ENCODE measurements around the gene RELCH.
A peak's percentile ranks its signal among the peaks of the same experiment; 100 is the strongest.
"Not testable (repeated sequence)": the region's sequence is repeated elsewhere in the genome, so short reads cannot be mapped to it uniquely, and the experiment has no call there.

Gene RELCH, protein sequence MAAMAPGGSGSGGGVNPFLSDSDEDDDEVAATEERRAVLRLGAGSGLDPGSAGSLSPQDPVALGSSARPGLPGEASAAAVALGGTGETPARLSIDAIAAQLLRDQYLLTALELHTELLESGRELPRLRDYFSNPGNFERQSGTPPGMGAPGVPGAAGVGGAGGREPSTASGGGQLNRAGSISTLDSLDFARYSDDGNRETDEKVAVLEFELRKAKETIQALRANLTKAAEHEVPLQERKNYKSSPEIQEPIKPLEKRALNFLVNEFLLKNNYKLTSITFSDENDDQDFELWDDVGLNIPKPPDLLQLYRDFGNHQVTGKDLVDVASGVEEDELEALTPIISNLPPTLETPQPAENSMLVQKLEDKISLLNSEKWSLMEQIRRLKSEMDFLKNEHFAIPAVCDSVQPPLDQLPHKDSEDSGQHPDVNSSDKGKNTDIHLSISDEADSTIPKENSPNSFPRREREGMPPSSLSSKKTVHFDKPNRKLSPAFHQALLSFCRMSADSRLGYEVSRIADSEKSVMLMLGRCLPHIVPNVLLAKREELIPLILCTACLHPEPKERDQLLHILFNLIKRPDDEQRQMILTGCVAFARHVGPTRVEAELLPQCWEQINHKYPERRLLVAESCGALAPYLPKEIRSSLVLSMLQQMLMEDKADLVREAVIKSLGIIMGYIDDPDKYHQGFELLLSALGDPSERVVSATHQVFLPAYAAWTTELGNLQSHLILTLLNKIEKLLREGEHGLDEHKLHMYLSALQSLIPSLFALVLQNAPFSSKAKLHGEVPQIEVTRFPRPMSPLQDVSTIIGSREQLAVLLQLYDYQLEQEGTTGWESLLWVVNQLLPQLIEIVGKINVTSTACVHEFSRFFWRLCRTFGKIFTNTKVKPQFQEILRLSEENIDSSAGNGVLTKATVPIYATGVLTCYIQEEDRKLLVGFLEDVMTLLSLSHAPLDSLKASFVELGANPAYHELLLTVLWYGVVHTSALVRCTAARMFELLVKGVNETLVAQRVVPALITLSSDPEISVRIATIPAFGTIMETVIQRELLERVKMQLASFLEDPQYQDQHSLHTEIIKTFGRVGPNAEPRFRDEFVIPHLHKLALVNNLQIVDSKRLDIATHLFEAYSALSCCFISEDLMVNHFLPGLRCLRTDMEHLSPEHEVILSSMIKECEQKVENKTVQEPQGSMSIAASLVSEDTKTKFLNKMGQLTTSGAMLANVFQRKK

GRCh38 chr18:62186774-62187542 is at the start of gene RELCH, which contains the start of gene PIGN:
Gene RELCH, plus strand, starts transcription at chr18:62187255. Its CDS starts 251 bp downstream, at chr18:62187506.
Gene PIGN, minus strand, starts transcription at chr18:62187056. Its CDS starts 25,703 bp downstream, at chr18:62161353.
- peak; percentile 98 for DNase-seq (ENCODE audit: low spot score)

GRCh38 chr18:62138461-62139235 is 48.4 kb upstream of the RELCH start:
- no peak for DNase-seq (ENCODE audit: low spot score)

DNA sequence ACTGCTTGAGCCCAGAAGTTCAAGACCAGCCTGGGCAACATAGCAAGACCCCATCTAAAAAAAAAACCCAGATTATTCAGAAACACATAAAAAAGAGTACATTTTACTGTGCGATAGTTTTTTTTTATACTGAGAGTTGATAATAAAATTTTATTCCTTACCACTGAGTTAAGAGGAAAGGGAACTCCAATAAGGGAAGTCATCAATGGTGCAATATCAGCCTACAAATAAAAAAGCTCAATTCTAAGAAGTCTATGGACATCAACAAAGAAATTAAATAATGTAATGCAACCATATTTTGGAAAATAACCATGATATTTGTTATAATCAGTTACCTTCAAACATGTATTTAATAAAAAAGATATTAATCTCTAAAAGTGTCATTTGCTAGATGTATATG is 46.8 kb upstream of the RELCH start:
- DNase-seq (ENCODE audit: low spot score), result no peak

DNA sequence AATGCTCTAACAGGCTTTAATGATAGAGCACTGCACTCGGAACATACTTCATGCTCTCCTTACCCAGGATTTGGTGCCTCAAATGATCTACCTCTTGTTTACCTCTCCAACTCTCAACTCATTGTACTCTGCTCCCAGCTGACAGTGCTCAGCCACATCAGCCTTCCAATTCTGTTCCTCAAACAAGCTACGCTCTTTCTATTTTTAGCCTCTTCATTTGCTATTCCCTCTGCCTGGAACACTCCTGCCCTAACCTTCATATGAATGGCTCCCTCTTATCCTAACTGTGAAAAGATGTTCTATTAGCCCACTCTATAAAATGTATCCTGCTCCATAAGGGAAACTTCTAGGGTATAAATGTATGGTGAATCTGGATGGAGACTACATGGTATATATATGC is 42.7 kb upstream of the RELCH start:
- DNase-seq (ENCODE audit: low spot score), result no peak

- no peak for DNase-seq (ENCODE audit: low spot score)
Measured at GRCh38 chr18:62151068-62151771, 35.8 kb upstream of the RELCH start.

GRCh38 chr18:62152844-62153243 is 34.2 kb upstream of the RELCH start:
- DNase-seq (ENCODE audit: low spot score), result no peak

- DNase-seq (ENCODE audit: low spot score), result no peak
Measured at GRCh38 chr18:62157843-62158242, 29.2 kb upstream of the RELCH start.

- DNase-seq (ENCODE audit: low spot score), result no peak
Measured at GRCh38 chr18:62164310-62164709, 22.7 kb upstream of the RELCH start.

DNA sequence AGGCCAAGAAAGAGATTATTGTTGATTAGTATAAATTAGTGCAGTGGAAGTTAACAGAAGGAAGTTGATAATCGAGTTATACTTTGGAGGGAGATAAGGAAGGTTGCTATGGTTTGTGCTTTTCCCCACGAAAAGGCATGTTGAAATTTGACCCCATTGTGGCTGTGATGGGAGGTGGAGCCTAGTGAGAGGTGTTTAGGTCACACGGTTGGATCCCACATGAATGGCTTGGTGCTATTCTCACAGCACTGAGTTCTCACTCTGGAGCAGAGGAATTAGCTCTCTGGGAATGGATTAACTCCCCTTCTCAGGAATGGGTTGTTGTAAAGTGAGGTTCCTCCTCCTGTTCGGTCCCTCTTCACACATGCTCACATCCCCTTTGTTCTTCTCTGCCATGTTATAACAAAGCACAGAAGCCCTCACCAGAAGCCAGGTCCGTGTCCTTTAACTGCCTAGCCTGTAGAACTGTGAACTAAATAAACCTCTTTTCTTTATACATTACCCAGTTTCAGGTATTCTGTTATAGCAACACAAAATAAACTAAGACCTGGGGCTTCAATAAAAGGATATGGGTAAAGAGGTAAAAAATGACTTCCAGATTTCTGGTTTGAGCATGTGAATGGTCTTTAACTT is 22.1 kb upstream of the RELCH start:
- no peak for DNase-seq (ENCODE audit: low spot score)

DNA sequence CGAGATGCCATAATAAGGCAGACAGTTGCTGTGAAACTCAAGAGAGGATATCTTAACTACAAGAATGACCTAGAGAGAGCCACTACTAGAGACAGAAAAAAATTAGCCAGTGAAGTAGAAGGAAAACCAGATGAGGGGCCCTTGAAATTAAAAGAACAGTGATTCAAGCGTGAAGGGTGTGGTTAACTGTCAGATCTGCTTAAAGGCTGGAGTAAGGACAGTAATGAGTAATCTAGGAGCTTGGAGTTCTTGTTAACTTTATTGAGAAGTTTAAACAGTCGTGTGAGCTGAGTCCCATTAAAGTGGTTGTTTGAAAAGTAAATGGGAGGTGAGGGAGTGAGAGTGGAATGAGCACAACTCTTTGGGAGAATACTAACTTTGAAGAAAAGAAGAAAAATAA is 21.5 kb upstream of the RELCH start:
- no peak for DNase-seq (ENCODE audit: low spot score)

GRCh38 chr18:62166524-62166923 is 20.5 kb upstream of the RELCH start:
- not testable (repeated sequence) for DNase-seq (ENCODE audit: low spot score)

- DNase-seq (ENCODE audit: low spot score), result no peak
Measured at GRCh38 chr18:62170857-62171256, 16.2 kb upstream of the RELCH start.

- no peak for DNase-seq (ENCODE audit: low spot score)
Measured at GRCh38 chr18:62172298-62172697, 14.8 kb upstream of the RELCH start.

DNA sequence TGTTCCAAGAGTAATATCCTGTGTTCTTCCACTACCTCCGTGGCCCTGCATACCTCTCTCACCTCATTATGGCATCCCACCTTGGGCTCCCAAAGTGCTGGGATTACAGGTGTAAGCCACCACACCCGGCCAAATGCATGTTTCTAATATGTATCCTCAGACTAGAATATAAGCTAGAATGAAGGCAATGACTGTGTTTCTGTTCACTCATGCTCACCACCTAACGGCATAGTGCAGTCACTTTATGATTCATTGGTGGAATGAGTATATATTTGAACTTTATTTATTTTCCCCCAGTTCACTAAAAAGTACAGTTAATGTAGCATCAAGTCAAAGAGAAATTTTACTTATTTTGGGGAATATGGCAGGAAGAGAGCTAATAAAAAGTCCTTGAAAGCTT is 11.5 kb upstream of the RELCH start:
- no peak for DNase-seq (ENCODE audit: low spot score)

GRCh38 chr18:62177271-62177670 is 9.8 kb upstream of the RELCH start:
- no peak for DNase-seq (ENCODE audit: low spot score)

GRCh38 chr18:62179213-62179612 is 7.8 kb upstream of the RELCH start:
- no peak for DNase-seq (ENCODE audit: low spot score)

GRCh38 chr18:62182220-62182619 is 4.8 kb upstream of the RELCH start:
- DNase-seq (ENCODE audit: low spot score), result no peak

GRCh38 chr18:62183578-62184195 is 3.4 kb upstream of the RELCH start:
- DNase-seq (ENCODE audit: low spot score), result peak; percentile 58

DNA sequence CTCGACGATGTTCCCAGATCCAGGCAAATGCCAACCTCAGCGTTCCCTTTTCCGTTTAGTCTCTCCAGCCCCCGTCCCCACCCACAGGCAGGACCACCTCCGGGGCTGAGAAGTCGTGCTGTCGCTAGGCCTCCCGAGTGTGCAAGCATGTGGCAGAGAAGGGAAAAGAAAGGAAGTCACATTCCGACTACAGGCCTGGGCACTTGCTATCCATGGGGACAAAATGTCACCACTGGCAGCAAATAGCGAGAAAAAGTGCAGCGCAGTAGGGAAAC is 619 bp upstream of the RELCH start:
- no peak for DNase-seq (ENCODE audit: low spot score)

Measured in activated CD4-positive, alpha-beta T cell treated with anti-CD3 and anti-CD28 coated beads, Interleukin-2, Interleukin-4, amounts not matched to agents 100 ng/mL and 50 ng/mL, durations not matched to agents 16 hours and 8 hours (primary cell).